Astrocyte (in vitro differentiated cells and primary cell): ENCODE data around the gene ENOX1.
"Not testable (repeated sequence)": the region's sequence is repeated elsewhere in the genome, so short reads cannot be mapped to it uniquely, and the experiment has no call there.

Experiments used
- EZH2 ChIP-seq: IDR thresholded peaks from 2 replicates; pipeline ENCODE4 v1.6.1; 2012; ENCODE audit warnings: mild to moderate bottlenecking, low read length, inconsistent platforms; ENCODE audit not compliant: insufficient read depth
- TF ChIP-seq, protein P1 (sequence below): IDR thresholded peaks from 2 replicates; pipeline ENCODE4 v1.5.1; 2011; ENCODE audit warnings: low read depth, mild to moderate bottlenecking, inconsistent platforms, low read length, moderate library complexity; ENCODE audit not compliant: insufficient read depth

DNA sequence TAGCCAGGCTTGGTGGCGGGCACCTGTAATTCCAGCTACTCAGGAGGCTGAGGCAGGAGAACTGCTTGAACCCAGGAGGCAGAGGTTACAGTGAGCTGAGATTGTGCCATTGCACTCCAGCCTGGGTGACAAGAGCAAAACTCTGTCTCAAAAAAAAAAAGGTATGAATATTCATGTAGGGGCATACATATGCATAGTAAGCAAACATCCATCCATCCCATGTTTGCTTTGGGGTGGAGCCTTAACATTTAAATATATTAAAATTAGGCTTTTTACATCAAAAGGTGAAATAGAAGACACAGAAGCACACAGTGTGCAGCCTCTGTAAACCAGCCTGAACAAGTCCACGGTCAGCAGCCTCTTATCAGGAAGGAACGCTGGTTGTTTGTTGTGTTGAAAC, 618.3 kb downstream of the ENOX1 start:
- TF ChIP-seq, protein P1, sequence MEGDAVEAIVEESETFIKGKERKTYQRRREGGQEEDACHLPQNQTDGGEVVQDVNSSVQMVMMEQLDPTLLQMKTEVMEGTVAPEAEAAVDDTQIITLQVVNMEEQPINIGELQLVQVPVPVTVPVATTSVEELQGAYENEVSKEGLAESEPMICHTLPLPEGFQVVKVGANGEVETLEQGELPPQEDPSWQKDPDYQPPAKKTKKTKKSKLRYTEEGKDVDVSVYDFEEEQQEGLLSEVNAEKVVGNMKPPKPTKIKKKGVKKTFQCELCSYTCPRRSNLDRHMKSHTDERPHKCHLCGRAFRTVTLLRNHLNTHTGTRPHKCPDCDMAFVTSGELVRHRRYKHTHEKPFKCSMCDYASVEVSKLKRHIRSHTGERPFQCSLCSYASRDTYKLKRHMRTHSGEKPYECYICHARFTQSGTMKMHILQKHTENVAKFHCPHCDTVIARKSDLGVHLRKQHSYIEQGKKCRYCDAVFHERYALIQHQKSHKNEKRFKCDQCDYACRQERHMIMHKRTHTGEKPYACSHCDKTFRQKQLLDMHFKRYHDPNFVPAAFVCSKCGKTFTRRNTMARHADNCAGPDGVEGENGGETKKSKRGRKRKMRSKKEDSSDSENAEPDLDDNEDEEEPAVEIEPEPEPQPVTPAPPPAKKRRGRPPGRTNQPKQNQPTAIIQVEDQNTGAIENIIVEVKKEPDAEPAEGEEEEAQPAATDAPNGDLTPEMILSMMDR, result not testable (repeated sequence)
- not testable (repeated sequence) for TF ChIP-seq EZH2
